HFFc6 (cell line): ENCODE data around the gene LPIN2. TPM values are rescaled to one million over a fixed set of nuclear protein-coding genes. Genes with fewer than 3 reads are reported as not detected.

Source experiments
- DNase-seq: peaks from one replicate; pipeline ENCODE4 v3.0.0-alpha.2; 2018
- H3K27ac Mint-ChIP-seq: 2 replicates; pipeline ENCODE4 v1.8.0; 2020; ENCODE audit warnings: mild to moderate bottlenecking, mixed read lengths
- H3K27me3 Mint-ChIP-seq: 2 replicates; pipeline ENCODE4 v1.8.0; 2021; ENCODE audit warnings: mild to moderate bottlenecking, moderate library complexity, mixed read lengths; ENCODE audit not compliant: insufficient read depth
- H3K36me3 Mint-ChIP-seq: 2 replicates; pipeline ENCODE4 v1.8.0; 2021; ENCODE audit warnings: low read depth, mixed read lengths
- H3K4me1 Mint-ChIP-seq: 2 replicates; pipeline ENCODE4 v1.8.0; 2020; ENCODE audit warnings: low read depth, mixed read lengths
- H3K4me3 Mint-ChIP-seq: 2 replicates; pipeline ENCODE4 v1.8.0; 2020; ENCODE audit warnings: mild to moderate bottlenecking, moderate library complexity, mixed read lengths
- H3K9me3 Mint-ChIP-seq: 2 replicates; pipeline ENCODE4 v1.8.0; 2020; ENCODE audit warnings: mild to moderate bottlenecking, mixed read lengths
- CTCF ChIP-seq: fragments of 200-600 bp; sonication (generic); IDR thresholded peaks from 2 replicates; pipeline ENCODE4 v1.5.0; 2021; ENCODE audit warnings: antibody characterized with exemption, mild to moderate bottlenecking
- total RNA-seq, 6 experiments: library from RNA; stranded (reverse); fragmentation: NEBNext Ultra II Directional; extraction: Animal tissue kit (Norgen Biotek cat#: 25700); gene quantifications; 2 replicates in 1 of 6; 3 replicates in 5 of 6; pipeline ENCODE4 v1.2.3, GENCODE V29; 2021

The LPIN2 gene
- total RNA-seq, 6 experiments from 2014 or later, result 24.6 to 27.7 (median 26.3) TPM

- no peaks in the 10 kb centered on the region for H3K27me3 Mint-ChIP-seq
- H3K27ac Mint-ChIP-seq, result no peak overlapping the region
- peaks cover 62% of the 10 kb centered on the region for H3K4me1 Mint-ChIP-seq
- H3K9me3 Mint-ChIP-seq, result no peaks in the 10 kb centered on the region; the same call in 1 of the 2 replicates
- no peak for DNase-seq
- no peak for TF ChIP-seq CTCF
- H3K4me3 Mint-ChIP-seq, result no peak overlapping the region
- H3K36me3 Mint-ChIP-seq, result peaks cover 22% of the 10 kb centered on the region
Observed at GRCh38 chr18:2992995-2993877, 19.7 kb downstream of the LPIN2 start.

- Mint-ChIP-seq H3K4me1 (peaks cover 72% of the 10 kb centered on the region), H3K27me3 (no peaks in the 10 kb centered on the region), H3K36me3 (peaks cover 33% of the 10 kb centered on the region), H3K27ac (no peak overlapping the region), H3K4me3 (no peak overlapping the region), H3K9me3 (peaks cover 3% of the 10 kb centered on the region; the same call in 1 of the 2 replicates)
- DNase-seq, result no peak
- TF ChIP-seq CTCF, result no peak
Observed at GRCh38 chr18:2990956-2991640, 21.8 kb downstream of the LPIN2 start.

- Mint-ChIP-seq H3K4me3 (peak overlapping the region; percentile 83), H3K36me3 (peaks cover 44% of the 10 kb centered on the region), H3K27me3 (no peaks in the 10 kb centered on the region), H3K9me3 (peaks cover 3% of the 10 kb centered on the region; the same call in 1 of the 2 replicates), H3K4me1 (peaks cover 74% of the 10 kb centered on the region), H3K27ac (peak overlapping the region; percentile 72)
- no peak for TF ChIP-seq CTCF
- peak; percentile 83 for DNase-seq
Observed at GRCh38 chr18:2987876-2988790, 24.8 kb downstream of the LPIN2 start.

- peaks cover 92% of the 10 kb centered on the region for H3K4me1 Mint-ChIP-seq
- H3K27me3 Mint-ChIP-seq, result no peaks in the 10 kb centered on the region
- H3K4me3 Mint-ChIP-seq, result no peak overlapping the region
- H3K36me3 Mint-ChIP-seq, result peaks cover 38% of the 10 kb centered on the region
- peaks cover 3% of the 10 kb centered on the region; the same call in 1 of the 2 replicates for H3K9me3 Mint-ChIP-seq
- TF ChIP-seq CTCF, result no peak
- peak overlapping the region; percentile 65 for H3K27ac Mint-ChIP-seq
- DNase-seq, result no peak
Observed at GRCh38 chr18:2986150-2986865, 26.6 kb downstream of the LPIN2 start.
